GM18499 (cell line): ENCODE data around the gene SRSF1.
"Not testable (repeated sequence)": the region's sequence is repeated elsewhere in the genome, so short reads cannot be mapped to it uniquely, and the experiment has no call there.

Experiments used
- ATAC-seq: cut with Tn5 transposase; IDR thresholded peaks from one replicate; pipeline ENCODE4 v1.9.1; 2021; ENCODE audit warnings: moderate number of reproducible peaks; ENCODE audit not compliant: insufficient read depth, unreplicated experiment

Gene SRSF1

DNA sequence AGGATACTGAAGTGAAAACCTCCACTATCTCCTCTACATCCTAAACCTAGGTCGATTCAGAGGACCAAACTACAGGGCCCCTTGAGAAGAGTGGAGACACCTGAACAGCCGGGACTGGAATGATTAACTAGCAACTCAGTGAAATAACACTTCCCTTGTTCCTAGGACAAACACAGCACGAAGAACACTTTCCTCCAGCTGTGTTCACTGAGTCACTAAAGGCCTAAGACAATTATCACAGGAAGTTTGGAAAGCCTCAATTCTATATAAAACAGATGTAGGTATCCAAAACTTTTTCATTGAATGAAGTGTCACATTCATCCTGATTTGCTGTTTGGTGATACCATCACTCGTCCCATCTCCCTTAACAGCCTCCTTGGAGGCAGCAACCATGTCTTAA, 36.3 kb downstream of the SRSF1 start:
- no peak for ATAC-seq

DNA sequence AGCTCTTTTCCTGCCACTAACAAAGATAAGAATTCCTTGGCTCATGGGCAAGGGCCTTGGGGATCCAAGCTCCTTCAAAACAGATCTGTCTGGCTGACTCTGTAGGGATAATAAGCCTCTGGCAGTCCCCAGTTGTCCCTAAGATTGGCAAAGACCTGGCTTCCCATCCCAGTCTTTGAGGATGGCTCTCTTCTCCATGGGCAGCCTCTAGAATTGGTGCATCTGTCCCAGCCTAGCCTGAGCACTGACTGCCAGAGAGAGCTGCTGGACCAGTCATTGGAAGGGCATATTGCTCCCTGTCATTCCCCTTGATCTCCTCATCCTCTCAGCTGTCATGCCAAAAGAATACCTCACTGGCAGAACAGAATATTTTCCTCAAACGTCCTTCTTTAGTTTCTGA, 38.6 kb downstream of the SRSF1 start:
- ATAC-seq = no peak

DNA sequence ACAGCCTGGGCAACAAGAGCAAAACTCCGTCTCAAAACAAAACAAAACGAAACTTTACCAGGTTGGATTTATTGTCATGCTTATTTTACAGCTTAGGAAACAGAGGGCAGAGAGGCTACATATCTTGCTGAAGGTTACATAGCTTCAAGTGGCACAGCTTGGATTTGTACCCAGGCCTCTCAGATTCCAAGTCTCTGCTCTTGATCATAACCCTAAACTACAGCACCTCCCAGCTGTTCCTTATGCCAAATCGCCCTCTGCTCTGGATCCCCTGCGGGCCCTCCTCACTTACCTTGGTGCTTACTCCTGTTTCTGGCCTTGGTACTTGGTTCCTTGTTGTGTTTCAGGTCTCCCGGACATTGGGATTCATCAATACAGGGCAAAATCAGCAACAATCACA, 40.2 kb downstream of the SRSF1 start:
- no peak for ATAC-seq

DNA sequence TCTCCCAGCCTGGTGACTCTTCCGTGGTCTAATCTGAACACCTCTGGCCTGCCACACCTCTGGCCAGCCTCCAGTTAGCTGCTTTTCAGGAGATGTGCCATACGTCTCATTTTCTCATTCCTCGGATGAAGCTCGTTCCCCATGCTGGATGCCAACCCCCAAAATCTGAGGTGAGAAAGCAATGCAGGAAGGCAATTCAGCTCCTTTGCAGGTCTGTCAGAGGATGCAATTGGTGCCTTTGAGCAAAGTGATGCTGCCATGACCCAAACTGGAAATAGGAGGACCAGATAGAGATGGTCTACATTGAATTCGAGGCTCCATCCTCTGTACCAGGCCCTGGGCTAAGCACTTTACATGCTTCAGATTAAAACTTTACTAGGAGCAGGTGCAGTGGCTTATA, 40.8 kb downstream of the SRSF1 start:
- no peak for ATAC-seq

DNA sequence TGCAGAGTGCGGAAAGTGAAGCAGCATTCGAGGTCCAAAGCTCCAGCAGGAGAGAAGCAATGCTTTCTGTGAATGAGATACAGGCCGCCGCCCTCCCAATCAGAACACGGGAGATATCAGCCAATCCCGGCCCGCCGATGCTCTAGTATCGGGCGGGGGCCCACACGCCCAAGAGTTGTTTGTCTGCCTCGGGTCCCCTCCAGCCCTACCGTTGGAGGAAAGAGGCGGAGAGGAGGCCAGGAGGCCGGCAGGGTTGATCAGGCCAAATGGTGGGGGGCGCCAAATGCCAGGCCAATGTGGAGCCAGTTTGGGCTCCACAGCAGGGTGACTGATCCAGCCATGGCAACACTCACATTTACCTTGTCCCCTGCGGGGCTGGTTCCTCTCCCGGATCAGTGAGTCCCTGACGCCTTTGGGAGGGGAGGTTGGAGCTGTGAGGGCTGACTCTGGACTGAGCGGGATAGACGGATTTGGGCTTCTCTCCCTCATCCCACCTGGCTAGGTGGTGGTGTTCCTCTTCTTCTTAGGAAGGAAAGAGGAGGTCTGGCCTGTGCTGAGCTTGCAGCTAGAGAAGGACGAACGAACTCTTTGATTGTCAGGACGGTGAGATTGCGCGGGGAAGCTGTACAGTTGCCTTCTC, 41.4 kb downstream of the SRSF1 start:
- ATAC-seq = no peak

DNA sequence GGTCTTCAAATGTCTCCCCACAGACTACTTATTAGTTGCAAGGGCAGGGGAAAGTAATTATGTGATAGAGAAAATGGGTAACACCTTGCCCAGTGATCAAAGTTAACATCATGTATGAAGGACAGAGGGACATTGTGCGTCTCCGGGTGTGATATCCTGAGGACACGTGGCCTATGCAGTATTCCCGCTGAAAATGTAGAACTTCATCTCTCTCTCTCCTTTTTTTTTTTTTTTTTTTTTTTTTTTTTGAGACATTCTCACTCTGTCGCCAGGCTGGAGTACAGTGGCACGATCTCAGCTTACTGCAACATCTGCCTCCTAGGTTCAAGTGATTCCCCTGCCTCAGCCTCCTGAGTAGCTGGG, 43.9 kb downstream of the SRSF1 start:
- ATAC-seq = no peak

DNA sequence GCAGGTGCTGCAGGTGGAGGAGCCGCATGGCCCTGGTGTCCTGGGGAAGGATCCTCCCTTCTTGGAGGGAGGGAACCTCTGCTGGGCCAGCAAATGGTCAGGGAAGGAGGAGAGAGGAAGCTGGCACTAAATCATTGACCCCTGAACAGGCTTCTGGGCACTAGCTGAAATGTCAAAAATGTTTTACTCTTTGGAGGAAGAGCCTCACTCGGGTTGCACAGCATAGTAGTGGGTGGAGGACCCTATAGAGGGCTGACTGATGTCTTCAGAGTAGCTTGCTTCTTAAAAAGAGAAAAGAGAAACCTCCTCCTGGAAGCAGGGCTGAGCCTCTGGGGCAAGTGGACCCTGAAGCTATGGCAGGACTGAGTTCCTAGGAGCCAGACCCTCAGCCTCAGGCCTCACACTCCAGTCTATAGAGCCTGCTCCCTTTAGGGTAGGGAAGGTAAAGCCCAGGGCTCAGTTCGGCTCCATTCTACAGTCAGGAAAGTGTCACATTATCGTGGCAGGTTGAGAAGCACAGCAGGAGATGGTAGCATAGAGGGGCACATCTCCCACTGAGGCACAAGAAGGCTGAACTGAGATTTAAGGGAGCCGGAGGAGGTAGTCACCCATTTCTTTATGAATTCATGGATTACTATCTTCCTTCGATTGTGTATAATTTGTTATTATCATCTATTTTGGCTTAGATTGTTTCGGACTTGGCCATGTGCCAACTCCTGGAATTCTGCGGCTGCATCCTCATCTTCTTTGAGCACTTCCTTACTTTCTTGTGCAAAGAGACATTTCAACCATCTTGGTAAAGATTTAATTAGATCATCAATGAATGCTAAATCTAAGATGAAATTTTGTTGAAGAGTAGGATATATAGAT, 44.5 kb downstream of the SRSF1 start:
- ATAC-seq = no peak

DNA sequence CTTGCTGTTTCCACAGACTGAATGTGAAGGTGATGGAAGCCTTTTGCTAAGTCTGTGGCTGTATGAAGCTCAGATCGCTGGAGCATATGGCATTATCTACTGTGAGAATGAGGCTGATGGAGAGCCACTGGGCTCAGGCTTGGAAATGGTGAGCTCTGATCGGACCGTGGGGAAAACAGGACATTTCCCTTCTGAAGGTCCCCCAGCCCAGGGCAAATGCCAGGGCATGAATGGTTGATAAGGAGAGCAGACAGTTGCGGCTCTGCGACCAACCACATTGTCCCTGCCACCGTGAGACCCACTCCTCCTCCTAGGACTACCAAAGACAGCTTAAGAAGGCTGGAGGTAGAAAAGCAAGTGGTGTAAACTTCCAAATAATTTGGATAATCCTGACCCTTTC, 47.1 kb downstream of the SRSF1 start:
- ATAC-seq = no peak

DNA sequence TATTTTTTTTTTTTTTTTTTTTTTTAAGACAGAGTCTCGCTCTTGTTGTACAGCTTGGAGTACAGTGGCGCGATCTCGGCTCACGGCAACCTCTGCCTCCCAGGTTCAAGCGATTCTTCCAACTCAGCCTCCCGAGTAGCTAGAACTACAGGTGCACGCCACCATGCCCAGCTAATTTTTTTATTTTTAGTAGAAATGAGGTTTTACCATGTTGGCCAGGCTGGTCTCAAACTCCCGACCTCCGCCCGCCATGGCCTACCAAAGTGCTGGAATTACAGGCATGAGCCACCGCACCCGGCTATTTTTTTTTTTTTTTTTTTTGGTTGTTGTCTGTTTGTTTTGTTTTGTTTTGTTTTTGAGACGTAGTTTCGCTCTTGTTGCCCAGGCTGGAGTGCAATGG, 48.7 kb downstream of the SRSF1 start:
- ATAC-seq = not testable (repeated sequence)

DNA sequence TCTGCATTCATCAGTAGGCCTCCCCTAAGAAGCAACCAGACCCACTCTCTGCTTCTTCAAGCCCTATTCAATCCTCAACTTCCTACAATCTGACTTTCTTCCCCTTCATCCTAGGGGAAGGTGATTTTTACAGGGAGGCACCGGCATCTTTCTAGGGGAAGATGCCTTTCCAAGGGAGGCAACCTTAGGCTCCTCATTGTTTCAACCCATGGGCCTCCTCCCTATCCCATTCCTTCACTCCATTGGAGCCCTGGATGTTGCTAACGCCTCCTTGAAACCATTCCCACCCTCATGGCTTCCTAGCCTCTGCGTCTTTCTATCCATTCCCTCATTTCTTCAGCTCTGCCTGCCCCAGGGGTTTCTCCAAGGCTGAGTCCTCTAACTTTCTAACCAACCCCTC, 49.2 kb downstream of the SRSF1 start:
- no peak for ATAC-seq

DNA sequence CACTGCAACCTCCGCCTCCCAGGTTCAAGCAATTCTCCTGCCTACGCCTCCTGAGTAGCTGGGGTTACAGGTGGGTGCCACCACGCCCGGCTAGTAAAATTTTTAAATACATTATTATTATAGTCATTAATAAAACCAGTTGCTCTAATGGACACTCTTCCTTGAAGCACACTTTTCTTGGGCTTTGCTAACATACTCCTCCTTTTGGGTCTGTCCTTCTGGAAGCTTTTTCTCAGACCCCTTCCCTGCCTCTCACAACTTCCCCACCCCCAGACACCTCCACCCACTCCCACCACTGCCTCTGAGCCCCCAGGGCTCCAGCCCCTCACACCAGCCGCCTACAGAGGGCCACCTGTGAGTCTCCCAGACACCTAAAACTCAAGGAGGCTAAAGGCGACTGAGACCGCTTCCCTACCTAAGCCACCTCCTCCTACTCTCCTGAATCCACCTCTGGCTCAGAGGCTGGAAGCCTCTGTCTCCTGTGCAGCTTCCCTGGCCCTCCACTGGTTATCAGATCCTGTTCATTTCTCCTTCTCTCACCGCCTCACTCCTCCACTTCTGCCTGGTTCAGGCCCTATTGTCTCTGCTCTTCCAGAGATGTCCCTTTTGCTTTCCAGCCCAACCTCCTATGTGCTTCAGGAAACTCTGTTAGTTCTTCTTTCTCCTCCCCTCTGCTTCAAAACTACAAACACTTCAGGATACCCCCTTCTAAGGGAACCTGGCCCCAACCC, 49.8 kb downstream of the SRSF1 start:
- ATAC-seq = no peak

DNA sequence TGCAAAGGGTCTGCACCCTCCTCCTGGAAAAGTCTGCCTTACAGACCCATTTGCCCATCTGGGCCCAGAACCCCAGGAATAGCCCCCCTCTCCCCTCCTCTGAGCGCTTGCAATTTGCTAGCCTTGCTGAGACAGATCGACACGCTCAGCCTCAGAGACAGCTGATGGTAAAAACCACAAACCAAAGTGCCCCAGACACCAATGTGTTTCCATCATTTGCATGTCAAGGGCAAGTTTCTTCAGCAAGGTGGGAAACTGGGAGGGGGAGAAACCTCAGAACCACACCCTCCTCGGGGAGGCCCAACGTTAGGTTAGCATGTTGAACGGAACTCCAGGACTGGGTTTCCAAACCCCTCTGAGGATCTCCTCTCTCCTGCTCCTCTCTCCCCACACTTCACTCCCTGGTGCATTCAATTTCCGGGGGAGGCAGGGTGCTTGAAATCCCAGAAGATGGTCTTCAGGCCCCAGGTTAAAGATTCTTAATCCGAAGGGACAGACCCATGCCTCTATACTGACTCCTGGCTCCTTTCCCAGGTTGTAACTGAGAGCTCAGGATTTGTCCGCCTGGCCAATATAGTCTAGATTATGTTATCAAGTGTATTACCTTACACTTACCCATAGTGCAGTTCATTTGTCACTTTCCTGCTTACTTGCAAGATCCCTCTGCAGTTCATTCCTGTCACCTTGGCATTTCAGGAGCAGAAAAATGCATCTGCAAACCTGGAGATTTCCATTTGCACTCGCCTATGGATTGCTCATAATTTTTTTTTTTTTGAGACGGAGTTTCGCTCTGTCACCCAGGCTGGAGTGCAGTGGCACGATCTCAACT, 50.5 kb downstream of the SRSF1 start:
- peak; percentile 62 for ATAC-seq

DNA sequence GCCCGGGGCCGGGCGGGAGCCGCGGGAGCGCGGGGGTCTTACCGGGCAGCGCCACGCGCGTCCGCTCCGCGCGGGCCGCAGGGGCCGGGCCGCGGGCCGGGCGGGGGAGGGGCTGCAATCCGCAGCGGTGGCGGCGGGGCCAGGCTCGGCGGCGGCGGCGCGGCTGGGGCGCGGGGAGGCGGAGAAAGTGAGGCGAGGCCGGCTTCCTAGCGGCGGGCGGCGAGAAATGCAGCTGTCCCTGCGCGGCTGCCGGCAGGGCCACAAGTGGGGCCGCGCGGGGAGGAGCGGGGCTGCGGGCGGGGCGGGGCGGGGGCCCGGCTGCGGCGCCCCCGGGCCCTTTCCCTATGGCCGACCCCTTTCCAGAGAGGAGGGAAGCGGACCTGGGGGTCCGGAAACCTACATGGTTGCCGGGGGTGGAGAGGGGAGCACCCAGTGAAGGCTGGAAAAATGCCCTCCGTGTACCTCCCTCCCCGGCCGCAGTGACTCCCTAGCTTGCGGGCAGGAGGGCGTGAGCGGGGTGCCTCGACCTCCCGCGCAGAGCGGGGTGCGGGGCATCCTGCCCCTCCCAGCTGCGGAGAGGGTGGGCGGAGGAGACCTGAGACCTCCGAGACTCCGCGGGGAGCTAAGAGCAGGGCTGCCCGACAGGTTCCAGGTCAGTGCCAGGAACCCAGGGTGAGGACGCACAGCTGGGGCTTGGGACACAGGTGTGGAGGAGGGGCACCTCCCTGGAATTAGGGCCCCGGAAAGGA, 51.7 kb downstream of the SRSF1 start, which contains the start of gene CUEDC1:
CUEDC1 (minus strand) TSS at position 230 of the 749 bp plus-strand sequence. CDS start 69,848 bp downstream, outside the sequence.
- no peak for ATAC-seq

DNA sequence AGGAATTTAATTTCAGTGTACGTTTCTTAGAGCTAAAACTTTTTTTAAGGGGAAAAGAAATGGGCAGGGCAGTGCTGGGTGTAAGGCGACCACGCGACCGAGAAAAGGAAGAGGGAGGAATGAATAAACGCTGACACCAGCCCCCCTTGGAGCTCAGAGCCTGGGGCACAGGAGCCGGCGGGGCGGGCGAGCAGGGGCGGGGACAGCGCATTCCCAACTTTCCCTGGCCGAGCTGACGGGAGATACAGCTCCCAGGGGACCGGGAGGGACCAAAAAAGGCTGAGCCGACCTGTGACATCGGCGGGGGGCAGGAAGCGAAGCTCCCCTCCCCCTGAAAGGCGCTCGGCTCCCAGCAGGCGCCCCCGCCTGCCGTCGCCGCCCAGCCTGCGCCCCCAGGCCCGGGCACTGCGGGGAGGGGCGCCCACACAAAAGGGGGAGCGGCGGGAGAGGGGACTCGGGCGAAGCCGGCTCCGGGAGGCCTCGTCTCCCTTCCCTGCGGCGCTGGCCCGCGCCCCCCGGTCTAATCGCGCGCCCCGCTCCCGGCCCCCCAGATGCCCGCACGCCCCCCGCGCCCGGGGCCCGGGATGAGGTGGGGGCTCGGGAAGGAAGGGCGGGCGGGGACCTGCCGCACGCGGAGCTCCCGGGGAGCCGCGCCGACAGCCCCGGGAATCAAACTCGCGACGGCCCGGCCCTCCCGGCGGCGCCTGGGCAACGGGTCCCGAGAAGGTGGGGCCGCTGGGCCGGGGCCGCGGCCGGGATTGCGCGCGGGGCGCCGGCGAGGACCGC, 52.5 kb downstream of the SRSF1 start:
- ATAC-seq = no peak

DNA sequence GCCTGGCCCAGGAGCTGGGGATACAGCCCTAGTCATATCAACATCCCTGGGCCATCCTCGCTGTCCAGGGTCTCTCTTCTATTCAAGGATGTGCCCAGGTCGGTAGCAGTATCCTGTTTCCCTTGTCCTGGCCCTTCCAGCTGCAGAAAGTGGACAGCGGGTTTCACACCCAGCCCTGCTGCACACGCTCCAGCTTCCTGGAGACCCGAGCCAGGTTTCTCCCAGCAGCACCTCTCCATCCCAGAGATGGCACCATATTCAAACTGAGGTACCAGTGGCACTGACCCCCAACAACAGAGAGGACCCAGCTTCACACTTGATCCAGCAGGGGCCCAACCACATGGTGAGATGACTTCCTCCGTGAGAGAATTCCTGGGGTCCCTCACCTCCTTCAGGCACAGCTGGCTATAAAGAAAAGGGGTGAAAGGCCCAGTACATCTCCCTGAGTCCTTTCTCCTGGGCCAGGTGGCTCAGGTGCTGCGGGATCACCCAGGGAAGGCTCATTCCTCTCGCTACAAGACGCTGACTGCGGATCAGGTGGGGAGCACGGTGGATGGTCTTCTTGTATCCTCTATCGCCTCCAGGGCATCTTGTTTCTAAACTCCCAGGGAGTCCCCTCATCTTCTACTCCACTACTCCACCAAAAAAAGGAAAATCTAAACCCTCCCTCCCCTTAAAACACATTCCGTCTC, 53.2 kb downstream of the SRSF1 start:
- no peak for ATAC-seq
